Chondrocyte (in vitro differentiated cells): ENCODE results near the gene NME7. TPM values are rescaled to one million over a fixed set of nuclear protein-coding genes. Genes with fewer than 3 reads are reported as not detected.
A peak's percentile ranks its signal among the peaks of the same experiment; 100 is the strongest.

Source experiments
- DNase-seq: peaks from one replicate; pipeline ENCODE4 v3.0.0; 2021; ENCODE audit warnings: mixed read lengths, low spot score
- H3K27ac Mint-ChIP-seq: one replicate; pipeline ENCODE4 v1.8.0; 2021; ENCODE audit warnings: mild to moderate bottlenecking, moderate library complexity, mixed read lengths; ENCODE audit not compliant: unreplicated experiment
- H3K27me3 Mint-ChIP-seq: 2 replicates; pipeline ENCODE4 v1.8.0; 2021; ENCODE audit warnings: low read depth, mixed read lengths
- H3K36me3 Mint-ChIP-seq: 2 replicates; pipeline ENCODE4 v1.8.0; 2021; ENCODE audit warnings: low read depth, mixed read lengths
- H3K4me1 Mint-ChIP-seq: 2 replicates; pipeline ENCODE4 v1.8.0; 2021; ENCODE audit warnings: low read depth, mild to moderate bottlenecking, mixed read lengths
- H3K4me3 Mint-ChIP-seq: one replicate; pipeline ENCODE4 v1.8.0; 2021; ENCODE audit warnings: mild to moderate bottlenecking, moderate library complexity, mixed read lengths; ENCODE audit not compliant: unreplicated experiment
- H3K9me3 Mint-ChIP-seq: 2 replicates; pipeline ENCODE4 v1.8.0; 2021; ENCODE audit warnings: low read depth, mixed read lengths
- CTCF ChIP-seq: fragments of 200-600 bp; sonication (generic); IDR thresholded peaks from 2 replicates; pipeline ENCODE4 v1.5.0; 2021; ENCODE audit warnings: antibody characterized with exemption, mild to moderate bottlenecking, moderate library complexity
- total RNA-seq: library from RNA; stranded (reverse); gene quantifications from 3 replicates; pipeline ENCODE4 v1.2.1, GENCODE V29; 2021

NME7 gene
- total RNA-seq, 1 donor from 2014 or later, result 14.7 TPM

- TF ChIP-seq CTCF, result no peak
- Mint-ChIP-seq H3K9me3 (no peaks in the 10 kb centered on the region), H3K36me3 (no peaks in the 10 kb centered on the region), H3K27me3 (no peaks in the 10 kb centered on the region), H3K4me1 (peaks cover 21% of the 10 kb centered on the region), H3K4me3 (no peak overlapping the region), H3K27ac (peak overlapping the region; percentile 30)
- DNase-seq, result no peak
These were observed 225.5 kb downstream of the NME7 start for GRCh38 chr1:169142129-169142528.

GRCh38 chr1:169141356-169141755 lies 226.2 kb downstream of the NME7 start:
- H3K4me1 Mint-ChIP-seq, result peaks cover 21% of the 10 kb centered on the region
- H3K9me3 Mint-ChIP-seq, result no peaks in the 10 kb centered on the region
- no peak for DNase-seq
- no peaks in the 10 kb centered on the region for H3K27me3 Mint-ChIP-seq
- peak overlapping the region; percentile 38 for H3K27ac Mint-ChIP-seq
- H3K4me3 Mint-ChIP-seq, result no peak overlapping the region
- TF ChIP-seq CTCF, result no peak
- no peaks in the 10 kb centered on the region for H3K36me3 Mint-ChIP-seq

GRCh38 chr1:169138866-169139670 lies 228.5 kb downstream of the NME7 start:
- Mint-ChIP-seq H3K4me3 (no peak overlapping the region), H3K36me3 (peaks cover 3% of the 10 kb centered on the region), H3K27me3 (no peaks in the 10 kb centered on the region), H3K9me3 (no peaks in the 10 kb centered on the region), H3K4me1 (peaks cover 23% of the 10 kb centered on the region), H3K27ac (peak overlapping the region; percentile 63)
- no peak for DNase-seq
- no peak for TF ChIP-seq CTCF

- no peak for DNase-seq
- Mint-ChIP-seq H3K4me1 (peaks cover 39% of the 10 kb centered on the region), H3K27me3 (no peaks in the 10 kb centered on the region), H3K27ac (no peak overlapping the region), H3K9me3 (no peaks in the 10 kb centered on the region), H3K4me3 (no peak overlapping the region), H3K36me3 (peaks cover 11% of the 10 kb centered on the region)
- no peak for TF ChIP-seq CTCF
These were observed 230.2 kb downstream of the NME7 start for GRCh38 chr1:169137357-169137756.

GRCh38 chr1:169133801-169134502 lies 233.6 kb downstream of the NME7 start:
- Mint-ChIP-seq H3K27me3 (no peaks in the 10 kb centered on the region), H3K4me3 (no peak overlapping the region), H3K36me3 (peaks cover 25% of the 10 kb centered on the region), H3K27ac (peak overlapping the region; percentile 52), H3K4me1 (peaks cover 52% of the 10 kb centered on the region), H3K9me3 (no peaks in the 10 kb centered on the region)
- TF ChIP-seq CTCF, result peak; percentile 72
- no peak for DNase-seq
